Measurements from ENCODE around the gene SNX27. TPM values are rescaled to one million over a fixed set of nuclear protein-coding genes. Genes with fewer than 3 reads are reported as not detected.

SNX27 gene
- total RNA-seq, 6 experiments from 2014 or later, result 14.9 to 21.4 (median 16.9) TPM

GRCh38 chr1:151612501-151613281 lies 841 bp downstream of the SNX27 start:
- Histone ChIP-seq H3K4me1 (peaks cover 0 to 14% (median 6%) of the 10 kb centered on the region in 4 donors), H3K27ac (peak overlapping the region; percentile 77 to 91 (median 79)), H3K4me3 (peak overlapping the region; percentile 94 to 99 (median 97)), H3K36me3 (no peaks in the 10 kb centered on the region), H3K9me3 (no peaks in the 10 kb centered on the region), H3K27me3 (no peaks in the 10 kb centered on the region)
- DNase-seq, result peak in 2 of 3 donors; percentile 50 to 62
- ATAC-seq, result peak; percentile 2 to 25 (median 12)
- 9% methylated on average over 29 of the region's 44 CpGs for WGBS (ENCODE audit: insufficient coverage, low coverage, low lambda C conversion rate, missing lambda C conversion rate)
- TF ChIP-seq CTCF (IDR thresholded peaks at IDR 0.05) (no peak), POLR2A (IDR thresholded peaks at IDR 0.05) (no peak)
- intact Hi-C loops (cut with DNase I), result no loop called here

GRCh38 chr1:151613282-151613780 lies 1.5 kb downstream of the SNX27 start:
- Histone ChIP-seq H3K9me3 (no peaks in the 10 kb centered on the region), H3K27me3 (no peaks in the 10 kb centered on the region), H3K27ac (no peak overlapping the region), H3K4me3 (peak overlapping the region in 2 of 3 donors; percentile 94 to 99), H3K36me3 (no peaks in the 10 kb centered on the region), H3K4me1 (peaks cover 0 to 21% (median 8%) of the 10 kb centered on the region in 4 donors)
- DNase-seq (no peak), ATAC-seq (no peak)
- 69% methylated on average over 9 of the region's 9 CpGs for WGBS (ENCODE audit: insufficient coverage, low coverage, low lambda C conversion rate, missing lambda C conversion rate)
- intact Hi-C loops (cut with DNase I), result no loop called here
- TF ChIP-seq CTCF (IDR thresholded peaks at IDR 0.05) (no peak), POLR2A (IDR thresholded peaks at IDR 0.05) (no peak)

GRCh38 chr1:151615711-151616504 lies 4.1 kb downstream of the SNX27 start:
- Histone ChIP-seq H3K9me3 (no peaks in the 10 kb centered on the region), H3K4me3 (no peak overlapping the region), H3K27me3 (no peaks in the 10 kb centered on the region), H3K4me1 (peaks cover 0 to 36% (median 15%) of the 10 kb centered on the region in 4 donors), H3K27ac (no peak overlapping the region), H3K36me3 (no peaks in the 10 kb centered on the region)
- DNase-seq (no peak), ATAC-seq (no peak)
- intact Hi-C loops (cut with DNase I), result no loop called here
- WGBS (ENCODE audit: insufficient coverage, low coverage, low lambda C conversion rate, missing lambda C conversion rate), result 83% methylated on average over 4 of the region's 4 CpGs
- no peak for TF ChIP-seq CTCF (IDR thresholded peaks at IDR 0.05)
- no peak for TF ChIP-seq POLR2A (IDR thresholded peaks at IDR 0.05)

GRCh38 chr1:151616505-151616849 lies 4.6 kb downstream of the SNX27 start:
- intact Hi-C loops (cut with DNase I), result no loop called here
- WGBS (ENCODE audit: insufficient coverage, low coverage, low lambda C conversion rate, missing lambda C conversion rate), result 83% methylated on average over 3 of the region's 3 CpGs

More at GRCh38 chr1:151616505-151616849, 4.6 kb downstream of the SNX27 start:
- Histone ChIP-seq H3K27ac (no peak overlapping the region), H3K27me3 (no peaks in the 10 kb centered on the region), H3K4me1 (peaks cover 0 to 31% (median 13%) of the 10 kb centered on the region in 4 donors), H3K9me3 (no peaks in the 10 kb centered on the region), H3K4me3 (no peak overlapping the region), H3K36me3 (no peaks in the 10 kb centered on the region)
- no peak for TF ChIP-seq POLR2A (IDR thresholded peaks at IDR 0.05)
- TF ChIP-seq CTCF (IDR thresholded peaks at IDR 0.05), result no peak
- DNase-seq, result no peak
- no peak for ATAC-seq

Data from right lobe of liver (tissue), 6 donors.